Smooth muscle cell (in vitro differentiated cells): ENCODE measurements around the gene PRTG. TPM values are rescaled to one million over a fixed set of nuclear protein-coding genes. Genes with fewer than 3 reads are reported as not detected.
A peak's percentile ranks its signal among the peaks of the same experiment; 100 is the strongest.

Experiments
- DNase-seq: peaks from one replicate; lab custom pipeline; 2025; ENCODE audit not compliant: unreplicated experiment; lab: John Stamatoyannopoulos, UW
- H2AFZ ChIP-seq: fragments of 200-600 bp; sonication (generic); 2 replicates; pipeline ENCODE4 v1.6.0; 2016; ENCODE audit warnings: antibody characterized with exemption, low read depth, mild to moderate bottlenecking
- H3F3A ChIP-seq: fragments of 200-600 bp; sonication (generic); 2 replicates; pipeline ENCODE4 v1.6.0; 2017; ENCODE audit warnings: antibody characterized with exemption, low read depth
- H3K27ac ChIP-seq: fragments of 200-600 bp; sonication (generic); 2 replicates; pipeline ENCODE4 v1.5.1; 2016; ENCODE audit warnings: low read depth, mild to moderate bottlenecking
- H3K27me3 ChIP-seq: fragments of 200-600 bp; sonication (generic); 2 replicates; pipeline ENCODE4 v1.6.1; 2016; ENCODE audit warnings: low read depth, mild to moderate bottlenecking
- H3K36me3 ChIP-seq: fragments of 200-600 bp; sonication (generic); 2 replicates; pipeline ENCODE4 v1.5.1; 2016; ENCODE audit warnings: low read depth
- H3K4me1 ChIP-seq: fragments of 200-600 bp; sonication (generic); 2 replicates; pipeline ENCODE4 v1.5.1; 2016; ENCODE audit warnings: low read depth
- H3K4me2 ChIP-seq: fragments of 200-600 bp; sonication (generic); 2 replicates; pipeline ENCODE4 v1.6.0; 2016; ENCODE audit warnings: mild to moderate bottlenecking
- H3K4me3 ChIP-seq: fragments of 200-600 bp; sonication (generic); 2 replicates; pipeline ENCODE4 v1.5.1; 2016; ENCODE audit warnings: mild to moderate bottlenecking
- H3K79me2 ChIP-seq: fragments of 200-600 bp; sonication (generic); 2 replicates; pipeline ENCODE4 v1.6.0; 2016; ENCODE audit warnings: low read depth, mild to moderate bottlenecking
- H3K9ac ChIP-seq: fragments of 200-600 bp; sonication (generic); 2 replicates; pipeline ENCODE4 v1.6.0; 2016; ENCODE audit warnings: low read depth
- H3K9me3 ChIP-seq: fragments of 200-600 bp; sonication (generic); replicated peaks from 2 replicates; pipeline ENCODE4 v1.5.1; 2016; ENCODE audit warnings: low read depth
- H4K20me1 ChIP-seq: fragments of 200-600 bp; sonication (generic); 2 replicates; pipeline ENCODE4 v1.6.0; 2016; ENCODE audit warnings: low read depth
- CTCF ChIP-seq: fragments of 200-600 bp; sonication (generic); IDR thresholded peaks from 2 replicates; pipeline ENCODE4 v1.5.1; 2017; ENCODE audit warnings: borderline replicate concordance, mild to moderate bottlenecking, antibody characterized with exemption; ENCODE audit not compliant: insufficient read depth, poor library complexity, severe bottlenecking
- WGBS: methylation state at CpG from one replicate; pipeline ENCODE4 v1.1.7; 2016; ENCODE audit warnings: low lambda C conversion rate; 5-methylcytosine and 5-hydroxymethylcytosine counted together
- polyA plus RNA-seq: library from polyadenylated mRNA; unstranded; fragments of >200 nt; fragmentation: Nextera tagmentation; extraction: Ambion mirVana; gene quantifications from 2 replicates; pipeline ENCODE4 v1.2.1, GENCODE V29; 2016
- total RNA-seq: library from RNA; depleted of rRNA; stranded (reverse); fragments of >200 nt; gene quantifications from 2 replicates; pipeline ENCODE4 v1.2.3, GENCODE V29; 2014

Gene PRTG
- total and polyA plus RNA-seq, 2 experiments from 2014 or later: 2.4 to 17.2 TPM

- H3K4me1 ChIP-seq: peaks cover 5% of the 10 kb centered on the region
- H3K36me3 ChIP-seq: no peaks in the 10 kb centered on the region
- 23% methylated on average over 10 of the region's 10 CpGs for WGBS
- H3F3A ChIP-seq: peaks cover 10% of the 10 kb centered on the region
- peaks cover 25% of the 10 kb centered on the region for H3K79me2 ChIP-seq
- peak overlapping the region; percentile 94 for H3K4me2 ChIP-seq
- no peak for DNase-seq
- peak overlapping the region; percentile 92 for H3K9ac ChIP-seq
- H4K20me1 ChIP-seq: peaks cover 19% of the 10 kb centered on the region
- H3K9me3 ChIP-seq: no peaks in the 10 kb centered on the region
- peak overlapping the region; percentile 76 for H3K4me3 ChIP-seq
- H3K27ac ChIP-seq: peak overlapping the region; percentile 81
- no peaks in the 10 kb centered on the region for H3K27me3 ChIP-seq
- peak overlapping the region; percentile 95 for H2AFZ ChIP-seq
- TF ChIP-seq CTCF: no peak
Measured at GRCh38 chr15:55589287-55589686, 153.7 kb downstream of the PRTG start.

GRCh38 chr15:55588815-55589115 lies 154.2 kb downstream of the PRTG start:
- peaks cover 5% of the 10 kb centered on the region for H3K4me1 ChIP-seq
- no peaks in the 10 kb centered on the region for H3K9me3 ChIP-seq
- peaks cover 24% of the 10 kb centered on the region for H4K20me1 ChIP-seq
- H3K4me3 ChIP-seq: peak overlapping the region; percentile 76
- no peak for DNase-seq
- peaks cover 27% of the 10 kb centered on the region for H3K79me2 ChIP-seq
- WGBS: 5% methylated on average over 19 of the region's 19 CpGs
- H3K4me2 ChIP-seq: peak overlapping the region; percentile 94
- peak overlapping the region; percentile 81 for H3K27ac ChIP-seq
- peaks cover 10% of the 10 kb centered on the region for H3F3A ChIP-seq
- H2AFZ ChIP-seq: peak overlapping the region; percentile 95
- no peaks in the 10 kb centered on the region for H3K27me3 ChIP-seq
- TF ChIP-seq CTCF: no peak
- H3K36me3 ChIP-seq: no peaks in the 10 kb centered on the region
- H3K9ac ChIP-seq: peak overlapping the region; percentile 92

- peak; percentile 58 for DNase-seq
- H3K27ac ChIP-seq: peak within 1 kb of the TSS; percentile 81
- TF ChIP-seq CTCF: no peak
Measured at GRCh38 chr15:55588070-55588814, 154.7 kb downstream of the PRTG start, which contains the start of gene PYGO1. TSS of gene PYGO1 (minus strand) at chr15:55588345. CDS start at chr15:55587883, 462 bp downstream.

More at GRCh38 chr15:55588070-55588814, 154.7 kb downstream of the PRTG start, which contains the start of gene PYGO1:
- H3K4me2 ChIP-seq: peak within 1 kb of the TSS; percentile 94
- H3K27me3 ChIP-seq: no peaks in the 10 kb centered on the region
- peaks cover 29% of the 10 kb centered on the region for H4K20me1 ChIP-seq
- no peaks in the 10 kb centered on the region for H3K9me3 ChIP-seq
- H3K9ac ChIP-seq: peak within 1 kb of the TSS; percentile 92
- peaks cover 27% of the 10 kb centered on the region for H3K79me2 ChIP-seq
- H3K36me3 ChIP-seq: no peaks in the 10 kb centered on the region
- WGBS: under 1% methylated on average over 49 of the region's 107 CpGs
- peak within 1 kb of the TSS; percentile 95 for H2AFZ ChIP-seq
- peaks cover 10% of the 10 kb centered on the region for H3F3A ChIP-seq
- peaks cover 5% of the 10 kb centered on the region for H3K4me1 ChIP-seq
- peak within 1 kb of the TSS; percentile 87 for H3K4me3 ChIP-seq
